SH-SY5Y (cell line): ENCODE results near the gene CAMK2G.

Source experiments
- GATA2 ChIP-seq: IDR thresholded peaks from 2 replicates; pipeline ENCODE4 v1.6.1; 2011; ENCODE audit warnings: mild to moderate bottlenecking, low read depth, low read length
- GATA3 ChIP-seq: IDR thresholded peaks from 2 replicates; pipeline ENCODE4 v1.6.1; 2011; ENCODE audit warnings: low read depth, mild to moderate bottlenecking, low read length, moderate library complexity

CAMK2G gene

GRCh38 chr10:73891540-73891939 lies 17.2 kb upstream of the CAMK2G start:
- no peak for TF ChIP-seq GATA3

GRCh38 chr10:73890261-73890660 lies 15.9 kb upstream of the CAMK2G start:
- TF ChIP-seq GATA2 (no peak), GATA3 (no peak)

DNA sequence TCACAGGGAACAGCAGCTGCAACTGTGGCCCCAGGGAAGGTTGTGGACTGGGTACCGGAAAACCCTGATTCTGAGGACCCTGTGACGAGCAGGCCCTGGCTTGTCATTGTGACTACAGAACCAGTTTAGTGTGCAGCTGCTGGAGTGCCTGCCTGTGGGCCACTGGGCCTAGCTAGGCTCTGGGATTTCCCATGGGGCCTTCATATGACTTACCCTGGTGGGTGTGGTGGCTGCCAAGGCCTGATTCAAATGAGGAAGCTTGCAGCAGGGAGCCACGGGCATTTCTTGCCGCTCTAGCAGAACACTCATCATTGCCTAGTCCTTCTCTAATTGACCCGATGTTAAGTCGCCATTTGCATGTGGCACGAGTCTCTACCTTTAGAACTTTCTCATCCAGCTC lies 14.7 kb upstream of the CAMK2G start:
- TF ChIP-seq GATA2 (no peak), GATA3 (no peak)

GRCh38 chr10:73888514-73888913 lies 14.2 kb upstream of the CAMK2G start:
- no peak for TF ChIP-seq GATA3
- no peak for TF ChIP-seq GATA2

DNA sequence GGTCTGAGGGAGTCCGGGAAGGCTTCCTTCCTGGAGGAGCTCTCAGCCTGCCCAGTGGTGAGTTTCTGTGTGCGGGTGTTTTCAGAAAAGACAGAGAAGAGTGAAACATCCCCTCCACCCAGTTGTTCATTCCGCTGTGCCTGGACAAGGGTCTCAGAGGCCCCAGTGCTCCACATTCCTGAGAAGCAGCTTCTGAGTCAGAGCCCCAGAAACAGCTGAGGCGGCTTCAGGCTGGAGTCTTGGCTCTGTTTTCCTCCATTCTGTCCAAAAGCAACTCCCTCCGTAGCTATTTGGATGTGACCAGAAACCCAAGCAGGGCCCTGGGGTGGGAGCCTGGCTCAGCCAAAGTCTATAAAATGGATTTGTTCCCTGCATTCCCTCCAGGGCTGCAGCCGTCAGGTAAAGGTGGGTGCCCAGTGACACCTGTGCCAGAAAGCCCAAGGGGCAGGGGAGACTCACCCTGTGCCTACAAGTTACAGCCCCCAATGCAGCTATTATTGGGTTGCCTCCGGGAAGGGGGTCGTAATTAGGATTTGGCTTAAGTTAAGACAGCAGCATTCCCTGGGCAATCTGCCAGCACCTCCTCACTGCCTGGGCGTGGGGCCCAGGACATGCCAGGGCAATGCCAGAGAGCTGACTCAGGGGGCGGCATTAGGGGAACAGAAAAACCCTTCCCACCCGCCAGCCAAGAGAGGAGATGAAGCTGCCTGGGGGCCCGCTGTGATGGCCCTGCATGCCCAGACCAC lies 13.1 kb upstream of the CAMK2G start:
- no peak for TF ChIP-seq GATA3
- no peak for TF ChIP-seq GATA2

DNA sequence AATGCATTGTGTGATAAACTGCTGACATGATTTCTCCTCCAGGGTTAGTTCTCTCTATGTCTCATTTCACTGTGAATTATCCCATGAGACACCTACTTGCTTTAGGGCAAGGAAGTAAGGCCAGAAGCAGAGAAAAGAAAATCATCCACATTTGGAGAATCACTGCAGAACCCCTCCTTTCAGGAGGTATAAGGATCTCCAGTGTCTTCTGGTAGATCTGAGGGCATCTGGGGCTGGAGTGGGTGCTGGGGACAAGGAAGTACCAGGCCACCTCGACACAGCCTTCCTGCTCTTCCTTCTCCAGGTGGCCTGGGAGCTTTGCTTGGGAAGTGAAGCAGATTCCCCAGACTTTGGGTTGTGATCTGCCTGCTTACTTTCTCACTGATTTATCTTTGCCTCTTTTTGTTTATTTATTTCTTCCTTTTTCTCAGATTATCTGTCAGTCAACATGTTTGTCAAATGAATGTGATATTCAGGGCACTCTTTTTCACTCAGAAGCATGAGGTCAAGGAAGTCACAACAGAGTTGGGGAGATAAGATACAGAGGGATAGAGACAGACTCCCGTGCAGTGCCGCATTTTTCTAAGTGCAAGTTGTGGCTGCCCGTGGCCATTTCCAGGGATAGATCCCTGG lies 12.4 kb upstream of the CAMK2G start:
- TF ChIP-seq GATA2 (no peak), GATA3 (no peak)

- TF ChIP-seq GATA2 (peak; percentile 35; the same call in 1 of the 2 replicates), GATA3 (no peak)
Measured at GRCh38 chr10:73886085-73886529, 11.8 kb upstream of the CAMK2G start.

DNA sequence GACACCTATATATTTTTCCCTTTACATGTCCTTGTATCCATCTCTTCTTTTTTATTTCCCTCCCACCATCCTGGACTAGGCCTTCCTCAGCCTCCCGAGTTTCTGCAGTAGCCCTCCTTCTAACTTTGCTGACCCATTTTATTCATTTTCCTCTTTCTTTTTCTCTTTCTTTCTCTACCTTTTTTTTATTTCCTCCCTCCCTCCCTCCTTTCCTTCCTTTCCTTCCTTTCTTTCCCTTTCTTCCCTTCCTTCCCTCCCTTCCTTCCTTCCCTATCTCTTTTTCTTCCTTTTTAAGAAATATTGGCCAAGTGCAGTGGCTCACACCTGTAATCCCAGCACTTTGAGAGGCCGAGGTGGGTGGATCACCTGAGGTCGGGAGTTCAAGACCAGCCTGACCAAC lies 9.7 kb upstream of the CAMK2G start:
- TF ChIP-seq GATA3 (no peak), GATA2 (no peak)

DNA sequence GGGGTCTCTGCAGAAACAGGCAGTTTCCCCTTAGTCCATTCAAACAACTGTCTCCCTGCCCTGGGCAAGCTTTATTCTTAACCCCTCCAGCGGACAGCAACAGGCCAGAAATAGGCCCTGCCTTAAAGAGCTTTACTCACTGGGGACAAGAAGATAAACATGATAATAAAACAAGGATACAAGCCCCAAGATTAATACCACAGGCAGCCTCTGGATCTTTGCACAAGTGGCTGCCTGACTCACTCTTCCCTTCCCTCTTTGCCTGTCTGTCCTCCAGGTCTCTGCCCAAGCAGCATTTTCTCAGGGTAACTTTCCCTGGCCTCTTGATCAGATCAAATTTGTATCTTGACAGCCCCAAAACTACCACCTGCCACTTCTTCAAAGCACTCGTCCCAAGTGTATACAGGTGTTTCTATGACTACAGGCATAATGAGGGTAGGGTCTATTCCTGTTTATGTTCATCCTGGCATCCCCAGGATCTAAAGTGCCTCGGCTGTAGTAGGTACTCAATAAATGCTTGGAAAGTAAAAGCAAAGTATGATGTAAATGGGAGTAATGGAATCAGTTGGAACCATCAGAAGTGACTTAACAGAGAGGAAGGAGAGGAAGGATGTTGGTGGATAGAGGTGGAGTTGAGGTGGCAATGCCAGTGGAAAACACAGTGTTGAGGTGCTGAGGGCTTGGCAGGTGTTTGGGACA lies 7.0 kb upstream of the CAMK2G start:
- TF ChIP-seq GATA2 (no peak), GATA3 (no peak)

DNA sequence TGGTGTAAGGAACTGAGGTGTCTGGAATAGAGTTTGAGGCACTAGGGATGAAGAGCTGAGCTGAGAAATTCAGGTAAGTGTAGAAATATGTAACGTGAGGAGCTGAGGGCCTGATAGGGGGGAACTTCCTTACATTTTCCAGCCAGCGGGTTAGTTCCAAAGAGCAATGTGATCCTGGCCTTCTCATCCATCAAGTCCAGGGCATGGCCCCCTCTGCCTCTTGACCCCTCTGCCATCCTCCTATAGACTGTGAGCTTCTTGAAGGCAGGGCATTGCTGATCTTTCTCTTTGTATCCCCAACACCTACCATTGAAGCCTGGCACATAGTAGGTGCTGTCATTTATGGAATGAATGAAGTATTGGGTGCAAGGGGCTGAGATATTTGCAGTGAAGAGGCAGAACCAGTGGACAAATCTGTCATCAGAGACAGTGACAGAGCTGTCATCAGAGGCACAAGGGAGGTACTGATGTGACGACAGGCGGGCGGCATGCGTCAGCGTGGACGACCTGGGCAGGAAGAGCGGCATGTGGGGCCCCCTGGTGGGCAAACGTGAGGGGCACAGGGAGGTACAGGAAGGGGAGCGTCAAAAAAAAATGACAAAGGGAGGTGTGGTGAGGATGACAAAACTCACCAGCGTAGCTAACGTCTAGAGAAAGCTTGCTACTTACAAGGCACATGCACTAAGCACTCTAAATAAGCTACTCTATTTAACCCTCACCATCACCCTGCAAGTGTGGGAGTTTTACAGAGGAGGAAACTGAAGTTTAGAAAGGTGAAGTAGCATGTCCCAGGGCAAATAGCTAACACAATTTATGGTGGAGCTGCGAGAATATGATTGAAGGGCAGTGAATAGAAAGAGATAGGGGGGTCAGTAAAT lies 5.2 kb upstream of the CAMK2G start:
- TF ChIP-seq GATA2 (no peak), GATA3 (no peak)

DNA sequence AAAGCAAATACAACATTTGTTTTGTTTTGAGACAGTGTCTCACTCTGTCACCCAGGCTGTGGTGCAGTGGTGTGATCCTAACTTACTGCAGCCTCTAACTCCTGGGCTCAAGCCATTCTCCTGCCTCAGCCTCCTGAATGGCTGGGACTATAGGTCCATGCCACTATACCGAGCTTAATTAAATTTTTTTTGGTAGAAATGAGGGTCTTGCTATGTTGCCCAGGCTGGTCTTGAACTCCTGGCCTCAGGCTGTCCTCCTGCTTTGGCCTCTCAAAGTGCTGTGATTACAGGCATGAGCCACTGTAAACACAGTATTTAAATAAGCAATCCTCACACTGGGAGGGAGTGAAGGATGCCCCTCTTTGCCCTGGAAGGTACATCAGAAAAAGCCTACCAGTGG lies 4.0 kb upstream of the CAMK2G start:
- no peak for TF ChIP-seq GATA3
- TF ChIP-seq GATA2 = no peak

GRCh38 chr10:73877533-73878160 lies 3.3 kb upstream of the CAMK2G start:
- TF ChIP-seq GATA2 = no peak
- TF ChIP-seq GATA3 = no peak

- TF ChIP-seq GATA3 = no peak
- no peak for TF ChIP-seq GATA2
Measured at GRCh38 chr10:73876971-73877370, 2.6 kb upstream of the CAMK2G start.
